ENCODE measurements around the gene ZNF672. TPM values are rescaled to one million over a fixed set of nuclear protein-coding genes. Genes with fewer than 3 reads are reported as not detected.

The ZNF672 gene
- polyA plus RNA-seq, 1 of the 3 experiments (the other 2 are of a cell fraction) = 14.2 TPM

DNA sequence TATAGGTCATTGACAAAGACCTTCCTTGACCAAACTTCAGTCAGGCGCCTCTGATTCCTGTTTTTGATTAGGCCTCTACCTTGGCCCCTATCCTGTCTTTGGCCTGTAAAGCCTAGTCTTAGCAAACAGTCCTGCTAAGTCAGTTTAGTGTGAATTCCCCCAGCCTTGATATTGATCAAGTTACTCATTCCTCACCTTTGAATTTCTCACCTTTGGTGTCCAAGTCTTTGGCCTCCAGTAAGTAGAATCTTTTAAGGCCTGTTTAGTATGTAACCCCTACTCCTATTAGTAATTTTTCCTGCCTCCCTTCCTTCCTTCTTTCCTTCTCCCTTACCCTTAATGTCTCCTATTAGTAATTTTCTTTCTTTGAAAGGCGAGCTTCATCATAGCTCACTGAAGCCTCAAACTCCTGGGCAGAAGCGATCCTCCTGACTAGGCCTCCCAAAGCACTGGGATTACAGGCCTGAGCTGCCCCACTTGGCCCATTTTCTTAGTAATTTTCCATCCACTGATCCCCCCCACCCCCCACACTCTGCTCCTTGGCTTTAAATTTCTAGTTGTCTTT is 33.9 kb downstream of the ZNF672 start:
- no peaks in the 10 kb centered on the region for H3K27me3 ChIP-seq (ENCODE audit: insufficient read depth)
- H3K79me2 ChIP-seq (ENCODE audit: insufficient read depth) = no peaks in the 10 kb centered on the region
- H3K4me1 ChIP-seq (ENCODE audit: control insufficient read depth in 1 of 2, insufficient read depth in 2 of 2, low read depth in 1 of 2, low read length in 1 of 2) = peaks cover 0 to 5% of the 10 kb centered on the region in 2 experiments; a peak in 2 of 4 replicates
- H3K36me3 ChIP-seq (replicated peaks in 1 of 2; ENCODE audit: control insufficient read depth in 1 of 2, insufficient read depth in 2 of 2, low read length in 1 of 2) = no peaks in the 10 kb centered on the region
- ChIA-PET CTCF (interaction anchor here (0.6 to 4.3 kb wide), 2 partner anchors 13 to 1672 kb away, joined by 3 to 19 read pairs; partner anchors contain the start of gene ZNF692), POLR2A (no interaction called here)
- no peaks in the 10 kb centered on the region for H3K9me2 ChIP-seq
- H3K9ac ChIP-seq = peak overlapping the region; percentile 97; the same call in 1 of the 2 replicates
- TF ChIP-seq TEAD4 (IDR thresholded peaks at IDR 0.05; ENCODE audit: borderline replicate concordance, insufficient read depth) = no peak
- no peak for TF ChIP-seq FOXJ3 (CRISPR knock-in tag; IDR thresholded peaks at IDR 0.05)
- no peak for TF ChIP-seq USF1 (IDR thresholded peaks at IDR 0.05; ENCODE audit: borderline replicate concordance, low read depth)
- TF ChIP-seq MXI1 (IDR thresholded peaks at IDR 0.05; ENCODE audit: low read depth, low read length) = no peak
- TF ChIP-seq, protein P1, sequence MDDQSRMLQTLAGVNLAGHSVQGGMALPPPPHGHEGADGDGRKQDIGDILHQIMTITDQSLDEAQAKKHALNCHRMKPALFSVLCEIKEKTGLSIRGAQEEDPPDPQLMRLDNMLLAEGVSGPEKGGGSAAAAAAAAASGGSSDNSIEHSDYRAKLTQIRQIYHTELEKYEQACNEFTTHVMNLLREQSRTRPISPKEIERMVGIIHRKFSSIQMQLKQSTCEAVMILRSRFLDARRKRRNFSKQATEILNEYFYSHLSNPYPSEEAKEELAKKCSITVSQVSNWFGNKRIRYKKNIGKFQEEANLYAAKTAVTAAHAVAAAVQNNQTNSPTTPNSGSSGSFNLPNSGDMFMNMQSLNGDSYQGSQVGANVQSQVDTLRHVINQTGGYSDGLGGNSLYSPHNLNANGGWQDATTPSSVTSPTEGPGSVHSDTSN (IDR thresholded peaks at IDR 0.05) = no peak
- no peak for TF ChIP-seq SMC3 (IDR thresholded peaks at IDR 0.05; ENCODE audit: low read depth, low read length)
- TF ChIP-seq, protein P2, sequence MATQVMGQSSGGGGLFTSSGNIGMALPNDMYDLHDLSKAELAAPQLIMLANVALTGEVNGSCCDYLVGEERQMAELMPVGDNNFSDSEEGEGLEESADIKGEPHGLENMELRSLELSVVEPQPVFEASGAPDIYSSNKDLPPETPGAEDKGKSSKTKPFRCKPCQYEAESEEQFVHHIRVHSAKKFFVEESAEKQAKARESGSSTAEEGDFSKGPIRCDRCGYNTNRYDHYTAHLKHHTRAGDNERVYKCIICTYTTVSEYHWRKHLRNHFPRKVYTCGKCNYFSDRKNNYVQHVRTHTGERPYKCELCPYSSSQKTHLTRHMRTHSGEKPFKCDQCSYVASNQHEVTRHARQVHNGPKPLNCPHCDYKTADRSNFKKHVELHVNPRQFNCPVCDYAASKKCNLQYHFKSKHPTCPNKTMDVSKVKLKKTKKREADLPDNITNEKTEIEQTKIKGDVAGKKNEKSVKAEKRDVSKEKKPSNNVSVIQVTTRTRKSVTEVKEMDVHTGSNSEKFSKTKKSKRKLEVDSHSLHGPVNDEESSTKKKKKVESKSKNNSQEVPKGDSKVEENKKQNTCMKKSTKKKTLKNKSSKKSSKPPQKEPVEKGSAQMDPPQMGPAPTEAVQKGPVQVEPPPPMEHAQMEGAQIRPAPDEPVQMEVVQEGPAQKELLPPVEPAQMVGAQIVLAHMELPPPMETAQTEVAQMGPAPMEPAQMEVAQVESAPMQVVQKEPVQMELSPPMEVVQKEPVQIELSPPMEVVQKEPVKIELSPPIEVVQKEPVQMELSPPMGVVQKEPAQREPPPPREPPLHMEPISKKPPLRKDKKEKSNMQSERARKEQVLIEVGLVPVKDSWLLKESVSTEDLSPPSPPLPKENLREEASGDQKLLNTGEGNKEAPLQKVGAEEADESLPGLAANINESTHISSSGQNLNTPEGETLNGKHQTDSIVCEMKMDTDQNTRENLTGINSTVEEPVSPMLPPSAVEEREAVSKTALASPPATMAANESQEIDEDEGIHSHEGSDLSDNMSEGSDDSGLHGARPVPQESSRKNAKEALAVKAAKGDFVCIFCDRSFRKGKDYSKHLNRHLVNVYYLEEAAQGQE (IDR thresholded peaks at IDR 0.05; ENCODE audit: low read depth, low read length) = no peak
- no peak for TF ChIP-seq JUND (IDR thresholded peaks at IDR 0.05)
- no peak for TF ChIP-seq YY1 (IDR thresholded peaks at IDR 0.05; ENCODE audit: low read depth)
- TF ChIP-seq ELF1 (IDR thresholded peaks at IDR 0.05) = no peak
- no peak for TF ChIP-seq RFX5 (IDR thresholded peaks at IDR 0.05; ENCODE audit: low read length)
- TF ChIP-seq EP300 (IDR thresholded peaks at IDR 0.05; ENCODE audit: borderline replicate concordance in 1 of 2, low read depth in 1 of 2, low read length in 1 of 2) = no peak
- peak overlapping the region; percentile 77 to 99; a peak in 3 of 4 replicates for H3K4me3 ChIP-seq (ENCODE audit: low read depth in 2 of 2, low read length in 1 of 2)
- H3K27ac ChIP-seq (ENCODE audit: low read depth in 2 of 2, low read length in 1 of 2) = peak overlapping the region; percentile 61 to 99
- WGBS (ENCODE audit: low lambda C conversion rate) = 100% methylated on average over 3 of the region's 3 CpGs
- DNase-seq = no peak
- peak overlapping the region; percentile 95 for H3K4me2 ChIP-seq
- no peaks in the 10 kb centered on the region; the same call in 1 of the 2 replicates for H4K20me1 ChIP-seq (ENCODE audit: insufficient read depth)
- peak overlapping the region; percentile 98 for H2AFZ ChIP-seq (ENCODE audit: low read depth)
- H3F3A ChIP-seq (replicated peaks; ENCODE audit: insufficient read depth) = peaks cover 38% of the 10 kb centered on the region
- H3K9me3 ChIP-seq = no peaks in the 10 kb centered on the region

Measured in SK-N-SH (cell line).